GM19193 (cell line): ENCODE data around the gene CORO1C.

Source experiments
- POLR2A ChIP-seq: IDR thresholded peaks from 4 replicates; pipeline ENCODE4 v1.6.1; 2011; ENCODE audit not compliant: insufficient read depth, insufficient read length; ENCODE audit errors: extremely low read depth

Gene CORO1C

DNA sequence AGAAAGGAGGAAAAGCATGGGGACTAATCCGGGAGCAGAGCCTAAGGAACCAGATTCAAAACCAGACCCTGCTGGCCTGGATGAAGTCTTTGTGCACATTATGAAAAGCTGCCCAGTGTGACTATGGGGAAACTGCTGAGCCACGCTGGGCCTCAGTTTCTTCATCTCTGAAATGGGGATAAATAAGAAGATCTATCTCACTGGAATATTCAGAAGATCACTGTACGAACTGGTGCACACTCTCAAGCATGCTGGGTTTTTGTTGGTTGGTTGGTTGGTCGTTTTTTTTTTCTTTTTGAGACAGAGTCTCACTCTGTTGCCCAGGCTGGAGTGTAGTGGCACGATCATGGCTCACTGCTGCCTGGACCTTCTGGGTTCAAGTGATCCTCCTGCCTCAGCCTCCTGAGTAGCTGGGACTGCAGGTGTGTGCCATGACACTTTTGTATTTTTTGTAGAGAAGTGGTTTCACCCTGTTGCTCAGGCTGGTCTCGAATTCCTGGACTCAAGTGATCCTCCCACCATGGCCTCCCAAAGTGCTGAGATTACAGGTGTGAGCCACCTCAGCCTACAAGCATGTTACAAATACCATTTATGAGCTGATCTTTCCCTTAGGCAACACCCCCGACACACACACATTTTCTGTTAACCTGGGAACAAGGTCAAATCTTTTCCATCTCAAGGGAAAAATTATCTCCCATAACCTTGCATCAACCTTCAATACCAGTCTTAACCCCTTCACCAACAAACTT is 33.4 kb upstream of the CORO1C start:
- TF ChIP-seq POLR2A, result no peak

DNA sequence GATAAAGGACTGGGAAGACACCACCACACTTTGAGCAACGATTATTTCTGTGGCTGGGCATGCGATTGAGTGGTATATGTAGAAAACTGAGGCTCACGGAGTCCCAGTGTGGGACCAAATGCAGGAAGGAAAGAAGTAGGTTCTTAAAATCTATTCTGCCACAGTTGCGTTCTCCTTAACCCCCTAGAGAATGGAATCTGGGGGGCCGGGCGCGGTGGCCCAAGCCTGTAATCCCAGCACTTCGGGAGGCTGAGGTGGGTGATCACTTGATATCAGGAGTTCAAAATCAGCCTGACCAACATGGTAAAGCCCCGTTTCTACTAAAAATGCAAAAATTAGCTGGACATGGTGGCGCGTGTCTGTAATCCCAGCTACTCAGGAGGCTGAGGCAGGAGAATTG is 29.9 kb upstream of the CORO1C start:
- TF ChIP-seq POLR2A, result no peak

DNA sequence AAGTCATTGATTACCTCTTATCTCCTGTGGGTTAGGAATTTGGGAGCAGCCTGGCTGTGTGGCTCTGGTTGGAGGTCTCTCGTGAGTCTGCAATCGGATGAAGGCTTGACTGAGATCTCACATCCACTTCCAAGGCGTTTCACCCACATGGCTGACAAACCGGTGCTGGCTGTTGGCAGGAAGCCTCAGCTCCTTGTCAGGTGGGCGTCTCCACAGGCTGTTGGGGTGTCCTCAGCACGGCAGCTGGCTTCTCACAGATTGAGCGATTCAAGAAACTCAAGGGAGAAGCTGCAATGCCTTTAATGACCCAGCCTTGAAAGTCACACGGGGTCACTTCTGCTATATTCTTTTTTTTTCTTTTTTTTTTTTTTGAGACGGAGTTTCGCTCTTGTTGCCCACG is 28.6 kb upstream of the CORO1C start:
- TF ChIP-seq POLR2A, result no peak

DNA sequence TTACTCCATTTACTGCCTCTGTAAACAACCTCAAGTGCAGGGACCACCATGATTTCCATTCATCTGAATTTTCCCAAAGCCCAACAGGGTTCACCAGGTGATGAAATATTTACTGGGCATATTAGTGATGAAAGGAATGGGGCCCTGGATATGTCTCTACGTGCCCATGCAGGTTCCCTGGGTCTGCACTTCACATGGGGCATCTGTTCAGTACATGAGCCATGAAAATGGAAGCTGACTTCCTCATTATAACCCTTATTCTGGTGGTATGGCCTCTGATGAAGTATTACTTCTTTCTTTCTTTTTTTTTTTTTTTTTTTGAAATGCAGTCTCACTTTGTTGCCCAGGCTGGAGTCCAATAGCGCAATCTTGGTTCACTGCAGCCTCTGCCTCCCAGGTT is 26.5 kb upstream of the CORO1C start:
- TF ChIP-seq POLR2A, result no peak

DNA sequence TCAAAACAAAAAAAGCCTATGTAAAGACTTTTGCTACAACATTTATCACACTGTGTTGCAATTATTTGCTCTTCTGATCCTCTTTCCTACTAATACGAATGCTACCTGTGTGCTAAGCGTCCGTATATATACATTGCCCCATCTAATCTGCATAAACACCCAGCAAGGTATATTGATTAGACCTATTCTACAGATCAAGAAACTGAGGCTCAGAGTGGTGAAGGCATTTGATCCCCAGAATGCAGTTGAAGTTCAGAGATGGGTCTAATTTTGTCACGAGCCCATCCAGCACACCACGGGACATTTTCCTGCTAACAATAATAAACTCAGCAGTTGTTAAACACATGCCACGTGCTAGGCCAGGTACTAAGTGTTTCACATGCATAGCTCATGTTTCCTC is 25.1 kb upstream of the CORO1C start:
- TF ChIP-seq POLR2A, result no peak

DNA sequence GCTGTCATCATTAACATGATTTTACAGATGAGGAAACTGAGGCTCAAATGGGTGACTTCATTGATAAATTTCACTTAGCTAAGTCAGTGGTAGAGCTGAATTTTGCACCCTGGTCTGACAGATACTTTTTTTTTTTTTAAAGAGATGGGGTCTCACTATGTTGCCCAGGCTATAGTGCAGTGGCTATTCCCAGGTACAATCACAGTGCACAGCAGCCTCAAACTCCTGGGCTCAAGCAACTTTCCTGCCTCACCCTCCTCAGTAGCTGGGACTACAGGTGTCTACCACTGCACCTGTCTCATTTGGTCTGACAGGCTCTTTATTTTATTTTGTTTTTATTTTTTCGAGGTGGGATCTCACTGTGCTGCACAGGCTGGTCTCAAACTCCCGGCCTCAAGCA is 24.2 kb upstream of the CORO1C start:
- no peak for TF ChIP-seq POLR2A

DNA sequence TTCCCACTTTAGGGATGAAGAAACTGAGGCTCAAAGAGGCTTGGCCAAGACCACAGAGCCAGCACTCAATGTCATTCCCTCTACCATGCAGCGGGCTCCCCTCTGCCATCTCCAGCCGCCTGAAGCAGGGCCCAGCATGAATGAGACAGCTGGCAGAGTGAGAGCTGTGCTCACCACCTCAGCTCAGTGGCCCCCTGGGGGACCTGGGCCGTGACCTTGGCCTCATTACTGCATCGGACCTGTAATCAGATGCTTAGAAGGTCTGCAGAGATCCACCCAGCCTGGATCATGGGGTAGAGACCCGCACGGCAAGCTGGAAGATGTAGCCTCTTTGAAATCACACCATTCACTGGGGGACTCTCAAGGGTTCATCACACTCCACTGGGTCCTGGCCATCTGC is 22.7 kb upstream of the CORO1C start:
- no peak for TF ChIP-seq POLR2A

DNA sequence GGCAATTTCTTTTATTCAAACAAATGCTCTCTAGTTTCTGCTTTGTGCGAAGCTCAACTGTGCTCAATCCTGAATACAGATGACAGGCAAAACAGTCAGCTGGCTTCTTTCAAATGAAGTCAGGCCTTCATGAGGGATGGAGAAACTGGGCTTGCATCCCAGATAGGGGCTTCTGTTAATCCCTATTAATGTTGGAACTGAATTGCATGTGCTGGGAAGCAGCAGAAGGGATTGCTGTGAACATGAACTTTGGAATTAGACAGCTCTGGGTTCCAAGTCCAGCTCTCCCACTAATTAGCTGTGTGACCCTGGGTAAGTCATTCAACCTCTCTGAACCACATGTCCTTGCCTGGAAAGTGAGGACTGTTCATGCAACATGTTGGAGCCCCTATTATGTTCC is 21.1 kb upstream of the CORO1C start:
- TF ChIP-seq POLR2A, result no peak

DNA sequence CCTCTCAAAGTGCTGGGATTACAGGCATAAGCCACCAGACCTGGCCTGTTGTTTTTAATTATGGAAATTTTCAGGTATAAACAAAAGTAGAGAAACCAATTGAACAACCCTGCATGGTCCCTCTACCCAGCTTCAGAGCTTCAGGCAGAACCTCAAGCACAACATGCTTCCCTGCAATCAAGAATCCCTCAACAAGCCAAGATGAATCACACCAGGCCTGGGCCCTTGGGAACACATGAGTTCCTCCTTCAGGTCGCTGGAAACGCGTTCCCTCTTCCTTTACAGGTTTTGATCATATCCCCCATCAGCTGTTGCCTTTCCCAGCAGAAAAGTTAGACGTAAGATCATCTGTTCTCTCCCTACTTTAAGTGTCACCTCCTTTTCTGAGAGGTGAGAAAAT is 20.5 kb upstream of the CORO1C start:
- TF ChIP-seq POLR2A, result no peak

DNA sequence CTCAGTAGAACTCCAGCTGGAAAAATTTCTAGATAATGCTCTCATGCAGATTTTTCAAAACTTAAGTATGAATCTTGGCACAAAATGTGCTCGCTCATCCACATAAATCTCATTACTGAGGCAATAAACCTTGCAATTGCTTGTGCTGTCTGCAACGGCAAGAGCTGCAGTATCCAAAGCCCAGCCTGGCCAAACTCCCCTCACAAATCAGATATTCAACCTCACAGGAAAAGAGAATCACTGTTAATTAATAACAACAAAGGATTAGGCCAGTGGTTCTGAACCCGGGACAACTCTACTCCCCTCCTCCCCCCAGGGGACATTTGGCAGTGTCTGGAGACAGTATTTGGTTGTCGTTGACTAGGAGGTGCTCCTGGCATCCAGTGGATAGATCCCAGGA is 19.2 kb upstream of the CORO1C start:
- TF ChIP-seq POLR2A, result no peak

DNA sequence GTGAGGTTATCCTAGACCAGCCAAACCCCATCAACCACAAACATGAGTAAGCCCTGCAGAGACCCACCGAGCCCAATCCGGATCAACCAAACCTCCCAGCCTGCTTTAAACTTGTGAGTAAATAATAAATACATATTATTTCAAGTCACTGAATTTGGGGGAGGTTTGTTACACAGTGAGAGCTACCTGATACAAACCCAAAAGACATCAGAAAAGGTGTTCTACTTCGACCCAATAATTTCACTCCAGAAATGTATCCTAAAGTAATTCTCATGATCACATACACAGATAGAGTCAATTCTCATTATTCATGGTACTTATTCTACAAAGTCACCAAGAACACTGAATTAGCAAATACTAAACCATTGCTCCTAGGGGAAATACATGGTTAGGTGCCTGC is 16.2 kb upstream of the CORO1C start:
- no peak for TF ChIP-seq POLR2A

DNA sequence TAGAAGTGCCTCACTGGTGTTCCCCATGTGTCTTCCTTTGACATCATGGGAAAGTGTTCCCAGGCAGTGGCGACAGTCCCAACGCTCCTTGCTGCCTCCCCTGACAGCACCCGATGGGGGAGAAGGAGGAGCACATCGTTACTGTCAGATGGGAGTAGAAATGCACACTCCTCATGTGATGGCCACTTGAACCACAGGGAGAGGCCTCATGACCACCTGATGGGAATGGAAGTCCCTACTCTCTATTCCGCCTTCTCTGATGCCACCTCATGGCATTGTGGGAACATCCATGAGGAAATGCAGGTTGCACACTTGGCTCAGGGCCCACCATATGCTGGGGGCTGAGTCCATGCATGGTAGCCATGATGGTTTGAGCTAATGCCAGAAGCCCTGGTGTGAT is 14.3 kb upstream of the CORO1C start:
- TF ChIP-seq POLR2A, result no peak

DNA sequence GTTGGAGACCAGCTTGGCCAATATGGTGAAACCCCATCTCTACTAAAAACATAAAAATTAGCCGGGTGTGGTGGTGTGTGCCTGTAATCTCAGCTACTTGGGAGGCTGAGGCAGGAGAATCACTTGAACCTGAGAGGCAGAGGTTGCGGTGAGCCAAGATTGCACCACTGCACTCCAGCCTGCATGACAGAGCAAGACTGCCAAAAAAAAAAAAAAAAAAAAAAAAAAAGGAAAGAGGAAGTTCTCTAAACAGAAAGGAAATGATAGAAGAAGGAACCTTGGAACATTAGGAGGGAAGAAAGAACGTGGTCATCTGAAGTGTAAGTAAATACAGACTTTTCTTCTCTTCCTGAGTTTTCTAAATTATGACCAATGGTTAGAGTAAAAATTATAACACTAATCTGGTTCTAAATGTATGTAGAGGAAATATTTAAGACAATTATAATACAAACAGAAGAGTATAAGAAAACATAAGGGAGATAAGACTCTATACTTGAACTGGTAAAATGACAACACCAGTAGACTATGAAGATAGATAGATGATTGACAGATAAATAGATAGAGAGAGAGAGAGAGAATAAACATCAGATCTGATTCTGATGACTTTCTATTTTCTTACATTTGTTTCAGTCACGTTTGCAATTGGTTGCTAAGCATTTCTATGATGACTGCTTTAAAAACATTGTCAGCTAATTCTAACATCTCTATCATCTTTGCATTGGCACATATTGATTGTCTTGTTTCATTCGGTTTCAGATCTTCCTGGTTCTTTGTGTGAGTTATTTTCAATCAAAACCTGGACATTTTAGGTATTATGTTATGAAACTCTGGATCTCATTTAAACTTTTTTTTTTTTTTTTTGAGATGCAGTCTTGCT is 12.9 kb upstream of the CORO1C start:
- TF ChIP-seq POLR2A, result no peak

DNA sequence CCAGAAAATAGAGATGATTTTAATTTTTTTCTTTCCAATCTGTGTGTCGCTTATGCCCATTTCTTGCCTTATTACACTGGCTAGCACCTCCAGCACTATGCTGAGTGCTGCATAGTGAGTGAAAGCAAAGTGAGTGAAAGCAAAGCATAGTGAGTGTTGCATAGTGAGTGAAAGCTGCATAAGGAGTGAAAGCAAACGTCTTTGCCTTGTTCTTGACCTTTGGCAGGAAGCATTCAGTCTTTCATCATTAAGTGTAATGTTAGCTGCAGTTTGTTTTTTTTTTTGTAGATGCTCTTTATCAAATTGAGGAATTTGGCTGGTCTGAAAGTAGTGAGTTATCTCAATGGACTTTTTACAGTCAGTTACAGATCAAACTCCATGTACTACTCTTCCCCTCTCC is 6.9 kb upstream of the CORO1C start:
- no peak for TF ChIP-seq POLR2A

DNA sequence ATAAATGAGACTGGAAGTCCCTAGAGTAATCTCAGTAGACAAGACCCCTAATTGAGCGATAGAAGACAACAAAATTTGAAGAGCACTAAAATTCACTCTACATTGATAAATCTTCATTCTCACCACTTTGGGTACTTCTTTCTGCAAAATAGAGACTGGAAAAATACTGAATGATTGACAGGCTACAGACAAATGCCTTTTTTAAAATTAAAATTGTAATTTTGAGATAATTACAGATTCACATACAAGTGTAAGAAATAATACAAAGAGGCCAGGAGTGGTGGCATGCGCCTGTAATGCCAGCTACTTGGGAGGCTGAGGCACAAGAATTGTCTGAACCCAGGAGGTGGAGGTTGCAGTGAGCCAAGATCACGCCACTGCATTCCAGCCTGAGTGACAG is 4.5 kb upstream of the CORO1C start:
- no peak for TF ChIP-seq POLR2A
